ENCODE data around the gene FGD1. TPM values are rescaled to one million over a fixed set of nuclear protein-coding genes. Genes with fewer than 3 reads are reported as not detected.
"Not testable (repeated sequence)": the region's sequence is repeated elsewhere in the genome, so short reads cannot be mapped to it uniquely, and the experiment has no call there.

The FGD1 gene
- total RNA-seq, 1 experiment from 2014 or later = 20.3 TPM

DNA sequence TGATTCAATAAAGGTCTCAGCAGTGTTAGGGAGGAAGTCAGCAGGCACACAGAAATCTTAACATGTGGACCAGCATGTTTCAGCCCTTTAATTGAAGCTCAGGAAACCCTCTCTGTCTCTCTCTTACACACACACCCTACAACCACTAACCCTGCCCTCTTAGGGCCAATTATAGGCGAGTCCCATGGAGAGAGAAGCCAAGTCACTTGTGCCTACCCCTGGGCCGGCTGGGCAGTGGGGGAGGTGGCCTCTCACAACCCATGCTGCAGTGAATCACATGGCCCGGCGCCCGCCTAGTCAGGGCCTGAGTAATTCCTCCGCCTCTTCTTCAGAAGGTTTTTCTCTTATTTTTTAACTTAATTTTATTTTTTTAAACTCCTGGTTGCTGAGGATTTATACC, 3.7 kb downstream of the FGD1 start:
- Histone ChIP-seq H3K4me1 (replicated peaks; ENCODE audit: insufficient read depth) (peaks cover 4% of the 10 kb centered on the region; the same call in 1 of the 2 replicates), H3K9me2 (ENCODE audit: insufficient read depth) (no peaks in the 10 kb centered on the region), H3K27me3 (ENCODE audit: insufficient read depth, low read depth) (no peaks in the 10 kb centered on the region), H3K4me2 (no peak overlapping the region), H3K27ac (no peak overlapping the region), H4K20me1 (ENCODE audit: insufficient read depth) (no peaks in the 10 kb centered on the region), H2AFZ (no peak overlapping the region), H3K79me2 (ENCODE audit: low read depth) (no peaks in the 10 kb centered on the region), H3K36me3 (ENCODE audit: low read depth) (no peaks in the 10 kb centered on the region), H3K4me3 (no peak overlapping the region), H3K9me3 (ENCODE audit: insufficient read depth, low read depth) (no peaks in the 10 kb centered on the region), H3F3A (ENCODE audit: insufficient read depth, low read depth) (peaks cover 4% of the 10 kb centered on the region; the same call in 1 of the 2 replicates)
- no TSS peak for BruUV-seq (replicated peaks)
- TF ChIP-seq, protein P1, sequence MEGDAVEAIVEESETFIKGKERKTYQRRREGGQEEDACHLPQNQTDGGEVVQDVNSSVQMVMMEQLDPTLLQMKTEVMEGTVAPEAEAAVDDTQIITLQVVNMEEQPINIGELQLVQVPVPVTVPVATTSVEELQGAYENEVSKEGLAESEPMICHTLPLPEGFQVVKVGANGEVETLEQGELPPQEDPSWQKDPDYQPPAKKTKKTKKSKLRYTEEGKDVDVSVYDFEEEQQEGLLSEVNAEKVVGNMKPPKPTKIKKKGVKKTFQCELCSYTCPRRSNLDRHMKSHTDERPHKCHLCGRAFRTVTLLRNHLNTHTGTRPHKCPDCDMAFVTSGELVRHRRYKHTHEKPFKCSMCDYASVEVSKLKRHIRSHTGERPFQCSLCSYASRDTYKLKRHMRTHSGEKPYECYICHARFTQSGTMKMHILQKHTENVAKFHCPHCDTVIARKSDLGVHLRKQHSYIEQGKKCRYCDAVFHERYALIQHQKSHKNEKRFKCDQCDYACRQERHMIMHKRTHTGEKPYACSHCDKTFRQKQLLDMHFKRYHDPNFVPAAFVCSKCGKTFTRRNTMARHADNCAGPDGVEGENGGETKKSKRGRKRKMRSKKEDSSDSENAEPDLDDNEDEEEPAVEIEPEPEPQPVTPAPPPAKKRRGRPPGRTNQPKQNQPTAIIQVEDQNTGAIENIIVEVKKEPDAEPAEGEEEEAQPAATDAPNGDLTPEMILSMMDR (conservative IDR thresholded peaks at IDR 0.05) = no peak
- TF ChIP-seq EZH2 (IDR thresholded peaks at IDR 0.05; ENCODE audit: low read depth) = no peak
- intact Hi-C loops (cut with micrococcal nuclease; ENCODE audit: unreplicated experiment) = no loop called here
- DNase-seq = no peak
- ChIA-PET POLR2A (ENCODE audit: unreplicated experiment) (no interaction called here), CTCF (no interaction called here)

DNA sequence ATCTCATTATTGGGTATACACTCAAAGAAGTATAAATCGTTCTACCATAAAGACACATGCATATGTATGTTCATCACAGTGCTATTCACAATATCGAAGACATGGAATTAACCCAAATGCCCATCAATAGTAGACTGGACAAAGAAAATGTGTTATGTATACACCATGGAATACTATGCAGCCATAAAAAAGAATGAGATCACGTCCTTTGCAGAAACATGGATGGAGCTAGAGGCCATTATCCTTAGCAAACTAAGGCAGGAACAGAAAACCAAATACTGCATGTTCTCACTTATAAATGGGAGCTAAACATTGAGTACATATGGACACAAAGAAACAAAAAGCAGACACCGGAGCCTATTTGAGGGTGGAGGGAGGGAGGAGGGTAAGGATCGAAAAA, 6.2 kb downstream of the FGD1 start:
- CTCF ChIA-PET = not testable (repeated sequence)

DNA sequence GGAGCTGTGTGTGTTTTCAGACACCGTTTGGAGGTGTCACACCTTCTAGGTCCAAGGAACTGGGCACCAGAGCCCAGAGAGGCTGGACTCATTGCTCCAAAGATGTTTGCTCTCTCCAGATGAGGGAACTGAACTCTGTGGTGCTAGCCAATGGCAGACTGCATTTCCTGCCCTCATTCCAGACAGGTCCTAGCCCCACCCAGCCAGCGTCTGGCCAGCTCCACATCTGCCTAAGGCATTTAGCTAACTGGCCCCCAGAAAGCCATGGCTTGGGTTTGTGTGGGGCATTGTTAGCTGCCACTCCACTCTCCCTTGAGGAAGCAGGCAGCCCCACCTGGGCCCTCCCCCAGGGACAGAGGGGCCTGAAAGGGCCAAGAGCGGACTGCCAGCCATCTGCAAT, 11.4 kb downstream of the FGD1 start:
- Histone ChIP-seq H3K9me3 (ENCODE audit: insufficient read depth, low read depth) (no peaks in the 10 kb centered on the region), H3F3A (ENCODE audit: insufficient read depth, low read depth) (no peaks in the 10 kb centered on the region), H3K36me3 (ENCODE audit: low read depth) (no peaks in the 10 kb centered on the region), H3K4me3 (no peak overlapping the region), H2AFZ (no peak overlapping the region), H3K4me2 (no peak overlapping the region), H3K79me2 (ENCODE audit: low read depth) (no peaks in the 10 kb centered on the region), H4K20me1 (ENCODE audit: insufficient read depth) (no peaks in the 10 kb centered on the region), H3K4me1 (replicated peaks; ENCODE audit: insufficient read depth) (no peaks in the 10 kb centered on the region), H3K27ac (no peak overlapping the region), H3K9me2 (ENCODE audit: insufficient read depth) (no peaks in the 10 kb centered on the region), H3K27me3 (ENCODE audit: insufficient read depth, low read depth) (no peaks in the 10 kb centered on the region)
- intact Hi-C loops (cut with micrococcal nuclease; ENCODE audit: unreplicated experiment) = no loop called here
- no TSS peak for BruUV-seq (replicated peaks)
- ChIA-PET POLR2A (ENCODE audit: unreplicated experiment) (no interaction called here), CTCF (no interaction called here)
- TF ChIP-seq EZH2 (IDR thresholded peaks at IDR 0.05; ENCODE audit: low read depth) = no peak
- TF ChIP-seq, protein P1 (conservative IDR thresholded peaks at IDR 0.05) = no peak
- DNase-seq = no peak

More for the DNA sequence above, 6.2 kb downstream of the FGD1 start:
- H3K4me1 ChIP-seq (replicated peaks; ENCODE audit: insufficient read depth); H4K20me1 ChIP-seq (ENCODE audit: insufficient read depth); H3K79me2 ChIP-seq (ENCODE audit: low read depth); H3K9me3 ChIP-seq (ENCODE audit: insufficient read depth, low read depth); intact Hi-C loops (cut with micrococcal nuclease; ENCODE audit: unreplicated experiment); H3K27ac ChIP-seq; H2AFZ ChIP-seq; H3K36me3 ChIP-seq (ENCODE audit: low read depth); H3K4me2 ChIP-seq; POLR2A ChIA-PET (ENCODE audit: unreplicated experiment); BruUV-seq (replicated peaks); H3F3A ChIP-seq (ENCODE audit: insufficient read depth, low read depth); H3K27me3 ChIP-seq (ENCODE audit: insufficient read depth, low read depth); DNase-seq; H3K9me2 ChIP-seq (ENCODE audit: insufficient read depth); H3K4me3 ChIP-seq: not testable (repeated sequence)

DNA sequence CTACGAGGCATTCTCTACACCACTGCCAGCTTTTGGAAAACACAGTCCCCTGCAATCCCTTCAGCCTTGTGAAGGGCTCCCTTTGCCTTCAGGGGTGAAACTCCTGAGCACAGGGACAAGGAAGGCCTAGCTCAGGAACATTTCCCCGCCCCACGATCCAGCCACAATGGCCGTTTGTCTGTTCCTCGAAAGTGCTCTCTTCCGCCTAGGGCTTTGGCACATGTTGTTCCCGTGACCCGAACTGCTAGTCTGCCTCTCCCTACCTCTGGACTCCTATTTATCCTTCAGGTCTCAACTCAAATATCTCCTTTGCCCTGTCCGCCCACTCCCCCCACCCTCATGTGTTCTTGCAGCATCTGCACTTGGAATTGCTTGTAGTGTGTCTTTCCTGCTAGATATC, 12.1 kb downstream of the FGD1 start:
- no peak overlapping the region for H3K4me2 ChIP-seq
- no peaks in the 10 kb centered on the region for H3K36me3 ChIP-seq (ENCODE audit: low read depth)
- H3K79me2 ChIP-seq (ENCODE audit: low read depth) = no peaks in the 10 kb centered on the region
- ChIA-PET POLR2A (ENCODE audit: unreplicated experiment) (no interaction called here), CTCF (no interaction called here)
- no peak overlapping the region for H3K4me3 ChIP-seq
- H3K4me1 ChIP-seq (replicated peaks; ENCODE audit: insufficient read depth) = no peaks in the 10 kb centered on the region
- intact Hi-C loops (cut with micrococcal nuclease; ENCODE audit: unreplicated experiment) = no loop called here
- no peaks in the 10 kb centered on the region for H3K9me3 ChIP-seq (ENCODE audit: insufficient read depth, low read depth)
- TF ChIP-seq EZH2 (IDR thresholded peaks at IDR 0.05; ENCODE audit: low read depth) = no peak
- TF ChIP-seq, protein P1 (conservative IDR thresholded peaks at IDR 0.05) = no peak
- BruUV-seq (replicated peaks) = no TSS peak
- H4K20me1 ChIP-seq (ENCODE audit: insufficient read depth) = no peaks in the 10 kb centered on the region
- no peaks in the 10 kb centered on the region for H3K27me3 ChIP-seq (ENCODE audit: insufficient read depth, low read depth)
- no peak overlapping the region for H3K27ac ChIP-seq
- DNase-seq = no peak
- H3F3A ChIP-seq (ENCODE audit: insufficient read depth, low read depth) = no peaks in the 10 kb centered on the region
- H2AFZ ChIP-seq = no peak overlapping the region
- H3K9me2 ChIP-seq (ENCODE audit: insufficient read depth) = no peaks in the 10 kb centered on the region
